Measurements from ENCODE around the gene FRMD4A.

DNA sequence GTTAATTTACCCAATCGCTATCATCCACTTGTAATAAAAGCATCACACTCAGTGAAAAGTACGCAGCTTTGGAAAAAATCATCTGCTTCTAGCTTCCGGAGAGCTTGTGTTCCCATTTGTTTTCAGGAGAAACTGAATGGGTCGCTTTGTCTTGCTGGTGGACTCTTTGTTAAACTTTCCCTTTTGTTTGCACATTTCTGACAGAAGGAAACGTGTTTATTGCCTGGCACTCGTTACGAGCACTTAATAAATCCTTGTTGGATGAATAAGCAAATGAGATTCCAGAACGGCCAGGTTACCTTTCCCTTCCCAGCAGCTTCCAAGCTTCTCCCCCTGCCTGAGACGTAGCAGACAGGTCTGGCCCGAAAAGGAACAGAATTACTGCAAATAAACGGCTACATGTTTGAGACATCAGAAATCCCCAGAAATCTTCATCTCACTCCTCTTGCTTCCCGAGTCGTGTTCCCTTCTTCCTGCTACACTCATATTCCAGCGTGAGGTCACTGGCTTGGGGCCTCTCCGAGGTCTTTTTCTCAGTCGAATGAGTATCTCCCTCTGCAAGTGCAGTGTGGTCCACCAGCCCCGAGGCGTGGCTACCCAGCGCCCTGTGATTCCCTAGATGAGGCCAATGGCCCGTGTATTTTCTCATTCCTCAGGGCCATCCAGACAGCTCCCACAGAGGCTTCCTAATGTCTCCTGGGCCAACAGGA is 167.2 kb downstream of the FRMD4A start:
- no peak for TF ChIP-seq EZH2 (IDR thresholded peaks at IDR 0.05; ENCODE audit: insufficient read depth, poor library complexity, severe bottlenecking)
- no peak for TF ChIP-seq EZH2phosphoT487 (IDR thresholded peaks at IDR 0.05; ENCODE audit: insufficient read depth, low read depth)
